Activated CD8-positive, alpha-beta memory T cell treated with anti-CD3 and anti-CD28 coated beads for 36 hours (primary cell): ENCODE results near the gene AIPL1. TPM values are rescaled to one million over a fixed set of nuclear protein-coding genes. Genes with fewer than 3 reads are reported as not detected.

ENCODE experiments used
- CTCF ChIA-PET: fragments of 350-600 bp; sonication (Branson Sonifier 250); formaldehyde crosslinking; loops from one replicate; lab custom pipeline; 2021; ENCODE audit warnings: antibody characterized with exemption; lab: Charles Lee
- POLR2A ChIA-PET: fragments of 350-600 bp; sonication (Branson Sonifier 250); formaldehyde crosslinking; loops from one replicate; lab custom pipeline; 2021; ENCODE audit warnings: antibody characterized with exemption; lab: Charles Lee
- total RNA-seq, 2 experiments: library from RNA; stranded (reverse); gene quantifications; one replicate each; pipeline ENCODE4 v1.2.3, GENCODE V29; 2021

AIPL1 gene
- total RNA-seq, 2 experiments from 2014 or later = not detected

DNA sequence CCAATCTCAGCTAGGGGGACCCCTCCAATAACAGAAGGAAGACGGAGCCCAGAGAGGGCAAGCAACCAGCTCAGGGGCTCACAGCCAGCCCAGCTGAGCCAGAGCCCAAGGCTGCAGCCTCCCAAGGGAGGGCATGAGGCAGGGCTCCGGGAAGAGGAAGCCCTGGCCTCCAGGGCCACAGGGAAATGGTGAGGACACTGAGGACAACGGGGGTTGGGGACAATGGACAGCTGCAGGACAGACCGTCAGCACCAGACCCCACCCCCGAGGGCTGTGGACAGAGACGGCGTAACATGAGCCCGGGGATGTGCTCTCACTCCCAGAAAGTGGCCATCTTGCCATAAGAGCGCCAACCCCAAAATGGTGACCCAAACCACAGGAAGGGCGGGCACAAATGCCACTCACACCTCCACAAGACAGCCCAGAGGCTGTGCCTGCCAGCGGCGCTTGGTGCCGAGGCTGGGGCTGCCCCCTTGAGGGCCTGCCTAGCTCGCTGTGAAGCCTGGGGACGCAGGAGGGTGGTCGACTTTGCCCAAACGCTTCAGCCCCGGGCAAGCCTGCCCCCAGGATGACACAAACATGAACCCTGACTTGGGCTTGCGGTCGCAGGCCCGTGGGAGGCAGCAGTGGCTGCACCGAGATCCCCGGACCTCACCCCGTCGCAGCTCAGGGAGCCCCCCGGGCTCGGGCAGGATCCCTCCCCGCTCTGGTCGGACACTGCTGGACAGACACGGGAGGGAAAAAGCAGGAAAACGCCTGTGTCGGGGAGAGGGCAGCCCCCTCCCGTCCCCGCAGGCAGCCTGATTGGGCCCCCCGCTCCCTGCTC is 19.8 kb upstream of the AIPL1 start:
- ChIA-PET CTCF (no interaction called here), POLR2A (interaction anchor here (0.7 to 1.1 kb wide), 2 partner anchors 11 to 909 kb away, joined by 4 read pairs; no protein-coding TSS in a partner anchor)

DNA sequence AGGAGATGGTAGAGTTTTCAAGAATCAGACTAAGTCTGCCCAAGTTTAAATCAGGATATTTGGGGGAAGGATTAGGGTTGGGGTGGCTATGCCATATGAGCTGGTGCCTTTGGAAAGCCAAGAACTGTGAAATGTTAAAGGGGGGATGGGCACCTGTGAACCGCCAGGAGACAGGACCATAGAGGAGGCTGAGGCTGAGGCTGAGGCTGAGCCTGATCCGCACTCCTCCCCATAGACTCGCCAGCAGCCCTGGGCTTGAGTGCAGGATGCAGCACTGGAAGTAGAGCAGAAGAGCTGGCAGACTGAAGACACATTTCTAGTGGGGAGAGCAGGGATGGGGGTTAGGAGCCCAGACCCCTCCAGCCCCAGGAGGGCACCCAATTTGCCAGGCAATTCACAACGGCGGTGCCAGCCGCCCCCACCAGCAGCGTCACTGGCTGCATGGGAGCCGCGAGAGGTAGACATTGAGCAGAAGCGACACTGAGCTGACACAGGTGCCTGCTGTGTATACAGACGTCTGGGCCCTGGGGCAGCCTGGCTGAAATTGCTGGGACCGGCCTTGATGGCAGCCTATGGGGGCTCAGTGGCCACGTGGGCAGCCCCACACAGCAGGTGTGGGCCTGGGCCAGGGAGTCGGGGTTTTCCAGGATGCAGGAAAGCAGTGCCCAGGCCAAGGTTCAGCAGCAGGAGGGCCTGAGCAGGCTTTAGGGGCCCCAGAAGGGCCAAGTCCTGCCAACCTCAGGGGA is 18.5 kb upstream of the AIPL1 start:
- ChIA-PET CTCF (no interaction called here), POLR2A (interaction anchor here (0.7 kb wide), 1 partner anchor 9 kb away, joined by 3 read pairs; the partner anchor contains the start of gene PIMREG)

DNA sequence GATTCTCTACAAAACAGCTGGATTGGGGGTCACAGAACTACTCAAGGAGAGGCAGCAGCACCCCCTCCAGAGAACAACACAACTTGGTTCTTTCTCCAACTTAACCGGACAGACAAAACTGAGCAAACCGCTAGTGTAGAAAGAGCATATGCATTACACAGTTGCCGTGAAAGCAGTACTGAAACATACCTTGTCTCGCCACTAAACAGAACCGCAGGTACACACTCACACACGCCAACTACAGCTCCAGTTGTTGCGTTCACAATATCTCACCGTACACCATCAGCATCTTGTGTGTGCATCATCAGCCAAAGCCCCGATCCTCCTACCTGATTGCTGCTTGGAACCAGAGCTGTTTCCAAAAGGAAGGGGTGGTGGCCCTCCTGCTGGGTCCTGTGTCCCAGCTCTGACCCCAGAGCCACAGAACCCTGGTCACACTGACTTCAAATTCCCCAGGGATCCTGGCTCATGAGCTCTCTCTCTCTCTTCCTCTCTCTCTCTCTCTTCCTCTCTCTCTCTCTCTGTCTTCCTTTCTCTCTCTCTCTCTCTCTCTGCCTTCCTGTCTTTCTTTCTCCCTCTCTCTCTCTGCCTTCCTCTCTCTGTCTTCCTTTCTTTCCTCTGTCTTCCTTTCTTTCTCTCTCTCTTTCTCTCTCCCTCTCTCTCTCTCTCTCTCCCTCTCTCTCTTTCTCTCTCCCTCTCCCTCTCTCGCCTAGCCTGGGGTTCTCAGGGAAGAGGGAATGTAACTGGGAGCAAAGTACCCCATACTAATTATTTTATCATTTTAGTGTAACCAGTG is 17.7 kb upstream of the AIPL1 start:
- ChIA-PET POLR2A (no interaction called here), CTCF (no interaction called here)

GRCh38 chr17:6450926-6451832 is 16.3 kb upstream of the AIPL1 start:
- ChIA-PET POLR2A (no interaction called here), CTCF (interaction anchor here (2.1 kb wide), 1 partner anchor 15 kb away, joined by 7 read pairs; no protein-coding TSS in a partner anchor)

DNA sequence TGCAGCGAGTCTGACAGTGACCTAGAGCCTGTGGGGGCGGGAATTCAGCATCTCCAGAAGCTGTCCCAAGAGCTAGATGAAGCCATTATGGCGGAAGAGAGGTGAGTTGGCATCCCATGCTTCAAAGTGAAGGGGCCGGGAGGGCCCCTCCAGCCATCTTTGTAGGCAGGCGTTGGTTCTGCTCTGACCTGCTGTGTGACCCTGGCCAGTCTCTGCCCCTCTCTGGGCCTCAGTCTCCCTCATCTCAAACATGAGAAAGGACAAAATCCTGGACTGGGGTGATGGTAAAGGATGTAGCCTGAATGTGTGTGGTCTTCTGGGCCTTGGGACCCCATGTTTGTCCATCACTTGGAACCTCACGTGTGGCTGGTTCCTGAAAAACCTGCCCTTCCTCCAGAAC is 14.4 kb upstream of the AIPL1 start:
- POLR2A ChIA-PET = no interaction called here
- CTCF ChIA-PET = interaction anchor here (2.1 kb wide), 1 partner anchor 13 kb away, joined by 7 read pairs; no protein-coding TSS in a partner anchor

DNA sequence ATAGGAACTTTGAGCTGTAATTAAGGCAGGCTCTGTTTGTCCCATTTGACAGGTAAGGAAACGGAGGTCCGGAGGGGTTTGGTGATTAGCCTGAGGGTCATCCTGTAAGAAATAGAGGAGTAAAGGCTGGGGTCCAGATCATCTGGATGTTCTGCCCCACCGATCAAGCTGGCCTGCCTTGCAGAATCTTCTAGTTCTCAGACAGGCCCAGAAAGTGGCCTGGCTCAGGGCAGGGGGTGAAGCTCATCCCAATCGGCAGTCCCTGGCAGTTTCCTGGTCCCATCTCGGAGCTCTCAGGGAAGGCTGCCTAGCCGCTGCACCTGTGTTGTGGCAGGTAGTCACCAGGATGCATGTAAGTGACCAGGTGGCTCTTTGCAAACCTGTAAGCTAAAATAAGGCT is 13.6 kb upstream of the AIPL1 start:
- ChIA-PET CTCF (no interaction called here), POLR2A (no interaction called here)

GRCh38 chr17:6446516-6447100 is 11.7 kb upstream of the AIPL1 start:
- CTCF ChIA-PET = interaction anchor here (0.8 kb wide), 1 partner anchor 740 kb away, joined by 3 read pairs; no protein-coding TSS in a partner anchor
- POLR2A ChIA-PET = no interaction called here

DNA sequence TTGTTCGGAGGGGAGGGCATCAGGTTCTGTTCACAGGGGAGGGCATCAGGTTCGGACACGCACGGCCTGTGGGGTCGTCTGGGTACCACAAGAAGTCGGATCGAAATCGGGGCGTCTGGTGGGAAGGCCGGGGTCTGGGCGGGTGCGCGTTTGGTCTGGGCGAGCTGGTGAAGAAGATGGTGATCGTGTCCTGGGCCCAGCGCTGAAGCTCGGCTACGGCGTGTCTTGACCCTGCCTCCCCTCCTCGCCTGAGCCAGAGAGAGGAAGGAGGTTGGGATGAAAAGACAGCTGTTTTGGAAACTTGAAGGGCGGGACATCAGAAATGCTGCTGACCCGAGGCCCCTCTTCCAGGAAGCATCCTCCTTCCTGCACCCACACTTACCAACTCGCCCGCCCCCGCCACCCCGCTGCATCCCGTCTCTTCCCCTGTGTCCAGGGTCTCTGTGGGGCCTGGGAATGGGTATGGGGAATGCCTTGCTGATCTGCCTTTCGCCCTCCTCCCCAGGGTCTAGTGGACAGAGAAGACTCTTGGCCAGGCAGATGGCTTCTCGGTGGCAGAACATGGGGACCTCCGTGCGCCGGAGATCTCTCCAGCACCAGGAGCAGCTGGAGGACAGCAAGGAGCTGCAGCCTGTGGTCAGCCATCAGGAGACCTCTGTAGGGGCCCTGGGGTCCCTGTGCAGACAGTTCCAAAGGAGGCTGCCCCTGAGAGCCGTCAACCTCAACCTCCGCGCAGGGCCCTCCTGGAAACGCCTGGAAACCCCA is 9.8 kb upstream of the AIPL1 start:
- ChIA-PET POLR2A (interaction anchor here (0.9 to 1.0 kb wide), 2 partner anchors 9 to 197 kb away, joined by 3 read pairs; no protein-coding TSS in a partner anchor), CTCF (interaction anchor here (1.6 to 2.2 kb wide), 2 partner anchors 9 to 853 kb away, joined by 5 to 6 read pairs; no protein-coding TSS in a partner anchor)

GRCh38 chr17:6443692-6444570 is 9.0 kb upstream of the AIPL1 start, which contains the start of gene PIMREG:
PIMREG (plus strand) TSS chr17:6444455; CDS start chr17:6445111, 656 bp downstream.
- POLR2A ChIA-PET = interaction anchor here (0.5 to 1.0 kb wide), 7 partner anchors 10 to 414 kb away, joined by 3 to 12 read pairs (median 3); no protein-coding TSS in a partner anchor
- CTCF ChIA-PET = interaction anchor here (0.6 to 2.2 kb wide), 4 partner anchors 8 to 971 kb away, joined by 3 to 6 read pairs (median 4); no protein-coding TSS in a partner anchor

GRCh38 chr17:6442775-6443174 is 7.9 kb upstream of the AIPL1 start:
- ChIA-PET CTCF (interaction anchor here (1.0 to 1.9 kb wide), 3 partner anchors 12 to 850 kb away, joined by 3 to 4 read pairs (median 3); no protein-coding TSS in a partner anchor), POLR2A (no interaction called here)

DNA sequence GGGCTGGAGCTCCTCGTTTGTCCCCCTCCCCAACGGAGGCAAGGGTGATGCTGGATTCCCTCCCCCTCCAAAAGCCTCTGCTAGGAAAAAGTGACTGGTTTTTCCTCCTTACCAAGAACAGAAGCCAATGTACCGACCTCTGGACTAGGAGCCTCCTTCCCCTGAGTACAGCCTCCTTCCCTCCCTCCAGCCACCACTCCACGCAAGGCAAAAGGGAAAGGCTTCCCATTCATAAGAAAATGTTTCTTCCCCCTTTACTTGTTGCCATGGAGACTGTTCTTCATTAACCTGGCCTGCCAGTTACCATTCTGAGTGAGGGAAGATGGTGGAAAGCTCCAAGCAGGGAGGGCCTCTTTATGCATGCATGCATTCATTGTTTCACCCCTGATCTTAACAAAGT is 5.0 kb upstream of the AIPL1 start:
- ChIA-PET CTCF (interaction anchor here (1.0 kb wide), 1 partner anchor 852 kb away, joined by 3 read pairs; no protein-coding TSS in a partner anchor), POLR2A (no interaction called here)

DNA sequence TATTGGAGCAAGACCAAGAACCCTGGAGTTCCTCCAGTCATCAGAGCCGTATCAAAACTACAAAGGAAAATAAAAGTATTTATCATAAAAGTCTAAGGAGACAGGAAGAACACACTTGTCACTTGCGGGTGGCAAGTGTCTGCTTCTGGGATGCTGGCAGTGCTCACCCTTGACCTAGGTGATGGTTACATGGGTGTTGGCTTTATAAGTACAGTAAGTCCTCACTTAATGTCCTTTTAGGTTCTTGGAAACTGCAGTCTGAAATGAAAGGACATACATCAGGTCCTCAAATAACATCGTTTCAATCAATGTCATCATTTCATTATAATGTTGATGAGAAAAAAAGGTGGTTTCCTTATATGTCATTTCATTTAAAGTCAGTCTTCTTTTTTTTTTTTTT is 3.0 kb upstream of the AIPL1 start:
- CTCF ChIA-PET = interaction anchor here (0.7 kb wide), 1 partner anchor 666 kb away, joined by 4 read pairs; no protein-coding TSS in a partner anchor
- POLR2A ChIA-PET = no interaction called here

- ChIA-PET POLR2A (no interaction called here), CTCF (no interaction called here)
Measured at GRCh38 chr17:6437466-6437865, 2.5 kb upstream of the AIPL1 start.

- ChIA-PET POLR2A (no interaction called here), CTCF (interaction anchor here (0.6 to 2.0 kb wide), 7 partner anchors 9 to 852 kb away, joined by 3 to 13 read pairs (median 4); partner anchors contain the start of genes NLRP1 and PIMREG)
Measured at GRCh38 chr17:6435968-6436367, 1.0 kb upstream of the AIPL1 start.

DNA sequence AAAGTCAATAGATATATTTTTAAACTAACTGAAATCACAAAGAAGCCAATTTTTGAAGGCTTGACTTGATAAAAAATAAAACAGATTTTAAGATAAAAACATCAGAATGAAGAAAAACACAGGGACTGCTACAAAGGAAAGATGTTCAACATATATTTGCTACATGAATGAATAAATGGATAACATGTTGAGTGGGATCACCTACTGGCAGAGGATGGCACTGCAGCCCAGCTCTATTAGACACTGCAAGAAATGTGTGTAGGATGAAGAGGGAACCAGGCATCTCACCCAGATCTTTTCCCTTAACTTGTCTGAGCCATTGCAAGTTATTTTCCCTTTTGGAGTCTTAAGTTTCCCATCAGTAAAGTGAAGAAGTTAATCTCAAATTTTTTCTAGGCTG is 4.2 kb downstream of the AIPL1 start:
- ChIA-PET POLR2A (no interaction called here), CTCF (interaction anchor here (1.4 kb wide), 1 partner anchor 11 kb away, joined by 4 read pairs; no protein-coding TSS in a partner anchor)

DNA sequence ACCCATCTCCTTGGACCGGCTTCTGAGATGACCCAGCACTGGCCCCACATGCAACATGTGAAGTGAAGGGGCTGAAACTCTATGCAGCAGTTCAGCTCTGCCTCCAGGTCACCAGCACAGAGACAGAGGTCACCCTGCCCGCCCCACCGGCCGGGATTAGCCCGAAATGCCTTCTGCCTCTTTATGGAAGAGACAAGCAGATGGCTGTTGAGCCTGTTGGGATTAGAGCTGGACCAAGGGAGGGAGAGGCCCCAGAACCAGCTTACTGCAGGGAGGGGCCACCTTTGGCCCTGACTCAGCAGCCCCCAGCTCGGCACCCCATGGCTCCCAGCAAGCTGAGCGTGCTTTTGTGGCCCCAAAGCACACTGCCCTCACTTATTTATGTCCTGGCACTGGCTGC is 5.7 kb downstream of the AIPL1 start:
- POLR2A ChIA-PET = no interaction called here
- CTCF ChIA-PET = no interaction called here
